Skeletal muscle satellite cell (primary cell): ENCODE measurements around the gene NEK11.

Source experiments
- H3K27me3 ChIP-seq: 2 replicates; pipeline ENCODE4 v1.7.0; 2013; ENCODE audit warnings: low read length; ENCODE audit not compliant: control insufficient read depth, insufficient read depth
- H3K36me3 ChIP-seq: 2 replicates; pipeline ENCODE4 v1.7.0; 2013; ENCODE audit warnings: mild to moderate bottlenecking, control low read depth, low read length; ENCODE audit not compliant: insufficient read depth
- H3K4me1 ChIP-seq: 2 replicates; pipeline ENCODE4 v1.7.0; 2013; ENCODE audit warnings: low read length; ENCODE audit not compliant: control insufficient read depth, insufficient read depth
- H3K4me2 ChIP-seq: 2 replicates; pipeline ENCODE4 v1.7.0; 2013; ENCODE audit warnings: mild to moderate bottlenecking, low read length
- H3K4me3 ChIP-seq: 2 replicates; pipeline ENCODE4 v1.7.0; 2013; ENCODE audit warnings: low read length
- H3K9ac ChIP-seq: 2 replicates; pipeline ENCODE4 v1.7.0; 2013; ENCODE audit warnings: mild to moderate bottlenecking, low read depth, low read length, moderate library complexity
- H3K9me3 ChIP-seq: replicated peaks from 2 replicates; pipeline ENCODE4 v1.7.0; 2013; ENCODE audit warnings: mild to moderate bottlenecking, control low read depth, low read length

Gene NEK11

DNA sequence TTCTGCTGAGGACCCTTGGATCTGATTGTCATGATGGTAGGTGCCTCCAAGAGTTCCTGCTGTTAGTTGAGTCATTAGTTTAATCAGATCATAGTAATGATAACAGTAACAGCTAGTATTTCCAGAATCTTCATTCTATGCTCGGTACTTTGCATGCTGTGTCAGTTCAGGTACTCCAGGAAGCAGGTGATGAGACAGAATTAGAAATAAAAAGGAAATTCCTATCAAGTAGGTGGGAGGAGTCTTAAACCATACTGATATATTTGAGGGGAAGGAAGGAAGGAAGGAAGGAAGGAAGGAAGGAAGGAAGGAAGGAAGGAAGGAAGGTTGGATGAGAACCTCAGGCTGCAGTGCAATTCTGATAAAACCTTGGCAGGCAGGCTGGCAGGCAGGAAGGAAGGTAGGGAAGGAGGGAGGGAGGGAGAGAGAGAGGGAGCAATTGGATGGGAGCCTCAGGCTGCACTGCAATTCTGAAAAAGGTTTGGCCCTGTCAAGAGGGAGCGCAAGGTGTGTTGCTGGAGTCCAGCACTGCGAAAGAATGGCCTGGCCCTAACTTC, 206.1 kb downstream of the NEK11 start:
- Histone ChIP-seq H3K36me3 (no peaks in the 10 kb centered on the region), H3K4me2 (no peak overlapping the region), H3K9ac (no peak overlapping the region), H3K4me3 (no peak overlapping the region), H3K9me3 (no peaks in the 10 kb centered on the region), H3K4me1 (peaks cover 6% of the 10 kb centered on the region), H3K27me3 (no peaks in the 10 kb centered on the region)

DNA sequence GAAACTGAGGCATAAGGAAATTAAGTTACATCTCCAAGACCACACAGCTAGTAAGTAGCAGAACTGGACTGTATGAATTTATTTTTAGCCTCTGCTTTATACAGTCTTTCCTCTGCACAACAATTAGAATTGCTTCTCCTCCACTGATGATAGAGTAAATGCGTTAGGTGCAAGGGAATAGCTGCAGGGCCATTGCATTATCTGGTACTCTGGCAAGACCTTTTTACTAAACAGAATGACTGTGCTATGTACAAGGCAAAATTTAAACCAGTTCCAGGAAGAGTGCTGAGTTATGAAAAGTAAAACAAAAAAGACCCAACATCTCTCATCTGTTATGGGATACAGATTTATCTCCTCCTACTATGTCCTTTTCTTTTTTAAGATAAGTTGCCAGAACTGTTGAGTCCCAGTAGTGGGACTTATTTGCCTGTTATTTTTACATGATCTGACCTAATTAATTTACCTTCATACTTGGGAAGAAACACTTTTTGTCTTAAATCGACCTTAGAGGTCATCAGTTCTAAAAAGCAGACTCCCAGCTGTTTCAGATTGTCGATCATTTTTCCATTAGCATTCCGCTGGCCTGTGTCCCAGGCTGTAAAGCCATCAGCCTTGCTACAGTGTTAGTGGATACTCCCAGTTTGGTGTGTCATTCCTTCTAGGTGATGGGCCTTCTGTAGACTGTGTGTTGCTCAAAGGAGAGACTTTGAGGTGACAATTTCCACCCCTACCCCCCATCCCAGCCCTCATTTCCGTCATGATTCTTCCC, 207.4 kb downstream of the NEK11 start:
- no peaks in the 10 kb centered on the region for H3K9me3 ChIP-seq
- H3K4me1 ChIP-seq: peaks cover 6% of the 10 kb centered on the region
- no peak overlapping the region for H3K4me3 ChIP-seq
- H3K36me3 ChIP-seq: no peaks in the 10 kb centered on the region
- H3K4me2 ChIP-seq: no peak overlapping the region
- H3K9ac ChIP-seq: no peak overlapping the region
- no peaks in the 10 kb centered on the region for H3K27me3 ChIP-seq

- no peak overlapping the region for H3K4me2 ChIP-seq
- no peak overlapping the region for H3K4me3 ChIP-seq
- no peak overlapping the region for H3K9ac ChIP-seq
- peaks cover 6% of the 10 kb centered on the region for H3K4me1 ChIP-seq
- H3K9me3 ChIP-seq: no peaks in the 10 kb centered on the region
- no peaks in the 10 kb centered on the region for H3K27me3 ChIP-seq
- no peaks in the 10 kb centered on the region for H3K36me3 ChIP-seq
Measured at GRCh38 chr3:131236421-131236820, 209.7 kb downstream of the NEK11 start.

GRCh38 chr3:131238496-131238895, 211.8 kb downstream of the NEK11 start:
- no peaks in the 10 kb centered on the region for H3K27me3 ChIP-seq
- H3K36me3 ChIP-seq: no peaks in the 10 kb centered on the region
- no peak overlapping the region for H3K4me3 ChIP-seq
- no peak overlapping the region for H3K9ac ChIP-seq
- H3K9me3 ChIP-seq: no peaks in the 10 kb centered on the region
- H3K4me1 ChIP-seq: no peaks in the 10 kb centered on the region
- H3K4me2 ChIP-seq: no peak overlapping the region

DNA sequence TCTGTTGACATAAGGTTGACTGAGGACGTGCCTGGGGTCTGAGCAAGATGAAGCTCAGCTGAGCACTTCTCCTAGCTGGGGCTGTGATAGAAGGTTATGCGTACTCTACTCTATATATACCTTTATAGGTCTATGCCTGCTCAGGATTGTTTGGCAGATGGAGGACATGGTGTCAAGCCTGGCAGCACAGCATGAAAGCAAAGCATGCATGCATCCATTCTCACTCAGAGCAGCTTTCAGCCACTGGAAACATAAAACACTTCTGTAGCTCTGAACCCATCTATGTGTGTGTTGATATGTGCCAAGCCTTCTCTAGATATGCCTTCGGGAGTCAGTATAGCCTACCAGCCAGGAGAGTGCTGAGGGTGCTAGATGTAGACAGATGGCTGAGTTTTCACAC, 212.6 kb downstream of the NEK11 start:
- H3K9me3 ChIP-seq: no peaks in the 10 kb centered on the region
- no peak overlapping the region for H3K9ac ChIP-seq
- H3K4me1 ChIP-seq: no peaks in the 10 kb centered on the region
- H3K4me3 ChIP-seq: no peak overlapping the region
- no peaks in the 10 kb centered on the region for H3K36me3 ChIP-seq
- no peaks in the 10 kb centered on the region for H3K27me3 ChIP-seq
- no peak overlapping the region for H3K4me2 ChIP-seq

DNA sequence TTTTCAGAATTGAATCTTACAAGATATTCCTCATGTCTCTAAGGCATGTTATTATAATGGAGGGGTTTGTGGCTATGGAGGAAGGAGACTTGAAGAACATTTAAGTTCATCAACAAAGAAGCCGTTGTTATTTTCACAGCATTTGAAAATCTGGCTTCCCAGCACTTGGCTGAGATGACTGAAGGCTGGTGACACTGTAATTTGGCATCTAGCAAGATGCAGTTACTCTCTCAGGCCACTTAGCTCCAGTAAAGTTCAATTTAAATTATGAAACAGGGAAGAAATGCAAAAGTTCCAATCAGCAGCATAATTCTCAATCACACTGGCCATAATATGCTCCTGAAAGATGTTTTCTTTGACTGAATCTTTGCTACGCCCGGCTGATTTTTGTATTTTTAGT, 215.5 kb downstream of the NEK11 start:
- H3K36me3 ChIP-seq: no peaks in the 10 kb centered on the region
- no peak overlapping the region for H3K4me2 ChIP-seq

DNA sequence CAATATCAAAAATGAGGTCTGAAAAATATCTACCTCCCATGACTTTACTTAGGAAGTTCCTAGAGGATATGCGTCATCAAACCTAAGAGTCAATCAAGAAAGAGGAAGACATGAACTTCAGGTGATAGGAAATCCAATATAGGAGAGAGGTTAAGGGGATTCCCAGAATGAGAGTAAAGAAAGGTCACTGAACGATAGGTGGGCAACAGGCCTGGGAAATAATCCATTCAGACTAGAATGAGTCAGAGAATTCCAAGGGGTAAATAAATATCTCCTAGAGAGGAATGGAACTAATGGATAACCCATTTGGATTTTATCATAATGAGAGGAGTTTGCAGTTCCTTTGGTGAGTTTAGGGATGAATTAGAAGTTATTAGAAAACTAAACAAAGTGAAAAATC, 223.8 kb downstream of the NEK11 start:
- no peaks in the 10 kb centered on the region for H3K4me1 ChIP-seq
- no peak overlapping the region for H3K9ac ChIP-seq
- no peak overlapping the region for H3K4me3 ChIP-seq
- no peaks in the 10 kb centered on the region for H3K27me3 ChIP-seq
- no peak overlapping the region for H3K4me2 ChIP-seq
- H3K9me3 ChIP-seq: no peaks in the 10 kb centered on the region
- no peaks in the 10 kb centered on the region for H3K36me3 ChIP-seq

More for the DNA sequence above, 215.5 kb downstream of the NEK11 start:
- H3K4me1 ChIP-seq: no peaks in the 10 kb centered on the region
- no peaks in the 10 kb centered on the region for H3K9me3 ChIP-seq
- H3K9ac ChIP-seq: no peak overlapping the region
- no peaks in the 10 kb centered on the region for H3K27me3 ChIP-seq
- H3K4me3 ChIP-seq: no peak overlapping the region

DNA sequence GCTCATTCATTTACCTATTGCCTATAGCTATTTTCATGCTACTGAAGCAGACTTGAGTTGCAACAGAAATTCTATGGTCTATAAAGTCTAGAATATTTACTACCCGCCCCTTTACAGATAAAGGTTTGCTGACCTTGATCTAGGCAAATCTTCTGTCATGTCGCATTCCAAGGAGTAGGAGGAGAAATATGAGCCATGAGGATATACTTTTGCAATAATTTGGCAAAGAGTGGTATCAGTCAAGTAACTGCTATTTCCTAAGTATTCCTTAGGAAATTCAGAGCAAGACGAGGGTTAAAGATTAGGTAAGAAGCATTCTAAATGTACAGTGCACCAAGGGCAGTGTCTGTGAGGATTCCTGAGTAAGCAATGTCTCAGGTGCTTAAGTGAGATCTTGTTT, 233.8 kb downstream of the NEK11 start:
- Histone ChIP-seq H3K4me1 (no peaks in the 10 kb centered on the region), H3K4me3 (no peak overlapping the region), H3K9me3 (no peaks in the 10 kb centered on the region), H3K4me2 (no peak overlapping the region), H3K36me3 (no peaks in the 10 kb centered on the region), H3K27me3 (no peaks in the 10 kb centered on the region), H3K9ac (no peak overlapping the region)

DNA sequence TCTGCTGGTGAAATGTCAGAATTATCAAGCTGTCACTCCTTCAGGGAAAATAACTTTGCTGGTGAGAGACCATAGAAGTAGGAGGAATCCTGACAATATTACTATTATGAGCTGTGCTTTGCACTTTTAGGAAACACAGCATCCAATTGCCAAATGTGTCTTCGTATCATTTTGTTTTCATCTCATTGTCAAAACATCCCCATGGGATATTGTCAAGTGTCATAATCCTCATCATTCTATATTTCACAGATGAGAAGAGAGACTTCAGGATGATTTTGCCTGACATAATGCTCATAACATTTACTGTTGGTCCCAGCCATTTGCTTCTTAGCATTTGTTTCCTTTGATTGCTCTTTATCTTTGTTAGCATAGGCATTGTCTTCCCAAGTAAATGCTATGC, 234.4 kb downstream of the NEK11 start:
- H3K4me1 ChIP-seq: no peaks in the 10 kb centered on the region
- H3K27me3 ChIP-seq: no peaks in the 10 kb centered on the region
- no peak overlapping the region for H3K9ac ChIP-seq
- no peaks in the 10 kb centered on the region for H3K36me3 ChIP-seq
- H3K9me3 ChIP-seq: no peaks in the 10 kb centered on the region
- no peak overlapping the region for H3K4me3 ChIP-seq
- H3K4me2 ChIP-seq: no peak overlapping the region

DNA sequence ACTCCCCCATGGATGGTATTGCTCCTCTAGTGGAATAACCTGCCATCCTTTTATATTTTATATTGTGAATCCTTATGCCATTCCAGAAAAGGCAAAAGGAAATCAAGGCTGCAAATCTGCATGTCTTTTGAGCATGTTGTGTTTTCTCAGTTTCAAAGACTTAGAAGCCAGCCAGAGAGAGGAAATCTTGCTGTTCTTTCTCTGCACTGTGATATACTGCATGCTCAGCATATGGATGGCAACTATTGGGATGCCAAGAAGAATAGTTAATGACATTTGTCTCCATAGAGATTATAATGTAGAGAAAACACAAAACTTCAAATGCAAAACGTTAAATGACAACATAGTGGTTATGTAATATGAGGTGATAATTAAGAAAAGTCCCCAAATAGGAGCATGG, 248.9 kb downstream of the NEK11 start:
- no peak overlapping the region for H3K4me3 ChIP-seq
- H3K4me1 ChIP-seq: no peaks in the 10 kb centered on the region
- no peak overlapping the region for H3K4me2 ChIP-seq
- H3K9me3 ChIP-seq: no peaks in the 10 kb centered on the region
- H3K36me3 ChIP-seq: no peaks in the 10 kb centered on the region
- H3K9ac ChIP-seq: no peak overlapping the region
- H3K27me3 ChIP-seq: no peaks in the 10 kb centered on the region

DNA sequence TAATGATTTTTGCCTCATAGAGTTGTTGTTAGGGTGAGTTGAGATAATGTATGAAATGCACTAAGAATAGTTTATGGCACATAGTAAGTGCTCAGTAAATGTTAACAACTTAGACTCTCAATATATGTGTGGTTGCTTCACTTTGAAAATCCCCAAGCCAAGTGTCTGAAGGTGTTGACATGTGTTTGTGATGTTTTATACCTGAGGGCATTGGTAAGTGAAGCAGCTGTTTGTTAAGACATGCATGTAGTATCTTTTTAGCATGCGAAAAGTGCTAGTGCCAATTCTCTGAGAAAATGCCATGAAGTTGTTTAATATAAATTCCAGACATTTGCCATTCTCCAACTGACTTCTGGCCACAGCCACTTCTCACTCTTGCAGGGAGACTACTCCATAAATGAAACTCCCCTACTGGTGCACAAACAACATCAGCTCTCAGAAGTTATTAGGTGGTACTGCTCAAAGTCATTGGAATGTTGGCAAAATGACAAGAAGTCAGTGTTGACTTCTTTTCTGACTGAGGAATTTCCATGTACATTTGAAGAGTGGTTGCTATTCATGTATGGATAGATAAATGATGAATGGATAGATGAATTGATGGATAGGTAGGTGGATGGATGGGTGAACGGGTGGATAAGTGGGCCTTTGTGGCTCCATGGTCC, 251.3 kb downstream of the NEK11 start:
- no peaks in the 10 kb centered on the region for H3K4me1 ChIP-seq
- no peak overlapping the region for H3K9ac ChIP-seq
- no peaks in the 10 kb centered on the region for H3K36me3 ChIP-seq
- no peaks in the 10 kb centered on the region for H3K9me3 ChIP-seq
- no peak overlapping the region for H3K4me3 ChIP-seq
- H3K27me3 ChIP-seq: no peaks in the 10 kb centered on the region
- no peak overlapping the region for H3K4me2 ChIP-seq

DNA sequence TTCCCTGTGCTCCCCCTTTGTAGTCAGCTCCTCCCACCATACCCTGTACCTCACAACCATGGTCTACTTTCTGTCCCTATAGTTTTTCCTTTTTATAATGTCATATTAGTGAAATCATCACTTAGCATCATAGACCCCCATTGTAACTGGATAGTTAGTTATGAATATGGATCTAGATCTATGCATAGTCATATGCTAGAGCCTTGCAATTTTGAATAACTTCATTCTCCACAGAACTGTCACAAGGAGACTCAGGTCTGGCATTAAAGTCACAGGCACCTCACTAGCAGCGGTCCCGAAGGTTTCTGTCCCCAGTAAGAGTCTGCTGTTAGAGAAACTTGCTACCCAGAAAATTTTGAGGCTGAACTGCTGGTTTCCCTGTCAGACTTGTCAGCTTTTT, 252.9 kb downstream of the NEK11 start:
- Histone ChIP-seq H3K9me3 (no peaks in the 10 kb centered on the region), H3K9ac (no peak overlapping the region), H3K36me3 (no peaks in the 10 kb centered on the region), H3K4me1 (no peaks in the 10 kb centered on the region), H3K4me3 (no peak overlapping the region), H3K4me2 (no peak overlapping the region), H3K27me3 (no peaks in the 10 kb centered on the region)
